H1 (cell line): Measurements from ENCODE around the gene BCKDHA. TPM values are rescaled to one million over a fixed set of nuclear protein-coding genes. Genes with fewer than 3 reads are reported as not detected.

ENCODE experiments used
- CTCF ChIA-PET: fragments of 300-600 bp; sonication (Branson Sonifier 250); formaldehyde crosslinking; loops from one replicate; lab custom pipeline; 2021; ENCODE audit not compliant: partially characterized antibody; lab: Charles Lee
- POLR2A ChIA-PET: fragments of 300-600 bp; sonication (Branson Sonifier 250); formaldehyde crosslinking; loops from one replicate; lab custom pipeline; 2021; ENCODE audit warnings: inconsistent platforms; ENCODE audit not compliant: partially characterized antibody; lab: Charles Lee
- DNase-seq, 2 experiments: peaks; one replicate each; pipeline versions ENCODE4 v3.0.0 to v3.0.0-alpha.2; 2010 to 2022; ENCODE audit warnings: low spot score in 2 of 2, low read depth in 1 of 2, mixed read lengths in 1 of 2
- FAIRE-seq: peaks from 2 replicates; lab custom pipeline; 2011; peaks lifted over from hg19 to GRCh38; lab: Jason Lieb, UNC
- H2AFZ ChIP-seq: 2 replicates; pipeline ENCODE4 v1.8.1; 2012; ENCODE audit warnings: low read length, inconsistent platforms
- H2AK5ac ChIP-seq: 2 replicates; pipeline ENCODE4 v1.6.1; 2013; ENCODE audit warnings: low read depth, low read length
- H2BK120ac ChIP-seq: replicated peaks from 2 replicates; pipeline ENCODE3; 2013; ENCODE audit warnings: low read depth, low read length, inconsistent platforms
- H2BK12ac ChIP-seq: 2 replicates; pipeline ENCODE4 v1.6.1; 2013; ENCODE audit warnings: low read depth, low read length
- H2BK15ac ChIP-seq: 2 replicates; pipeline ENCODE4 v1.6.1; 2013; ENCODE audit warnings: low read length
- H2BK20ac ChIP-seq: 2 replicates; pipeline ENCODE4 v1.6.1; 2013; ENCODE audit warnings: low read length
- H2BK5ac ChIP-seq: 2 replicates; pipeline ENCODE4 v1.6.1; 2013; ENCODE audit warnings: low read depth, low read length
- H3K14ac ChIP-seq: 2 replicates; pipeline ENCODE4 v1.6.1; 2013; ENCODE audit warnings: inconsistent platforms; ENCODE audit not compliant: insufficient read length
- H3K18ac ChIP-seq: 2 replicates; pipeline ENCODE4 v1.6.1; 2013; ENCODE audit warnings: low read length; ENCODE audit errors: extremely low read depth
- H3K23ac ChIP-seq: 2 replicates; pipeline ENCODE4 v1.6.1; 2013; ENCODE audit warnings: inconsistent platforms; ENCODE audit not compliant: insufficient read length
- H3K23me2 ChIP-seq: 2 replicates; pipeline ENCODE4 v1.6.1; 2013; ENCODE audit warnings: low read depth, low read length
- H3K27ac ChIP-seq: 2 replicates; pipeline ENCODE4 v1.6.1; 2011; ENCODE audit warnings: low read depth, low read length, inconsistent platforms
- H3K27me3 ChIP-seq, 4 experiments: replicated peaks in 1 of 4; 1 replicate in 1 of 4; 2 replicates in 3 of 4; pipeline versions ENCODE4 v1.6.1 to v1.8.1; 2011 to 2013; ENCODE audit warnings: low read length in 3 of 4, mild to moderate bottlenecking in 3 of 4, inconsistent platforms in 2 of 4, mixed read lengths in 2 of 4, moderate library complexity in 1 of 4; ENCODE audit not compliant: control insufficient read depth in 3 of 4, insufficient read depth in 3 of 4; ENCODE audit errors: extremely low read depth in 1 of 4
- H3K36me3 ChIP-seq, 4 experiments: 2 replicates each; pipeline versions ENCODE4 v1.6.1 to v1.8.1; 2011 to 2013; ENCODE audit warnings: mild to moderate bottlenecking in 4 of 4, low read length in 3 of 4, moderate library complexity in 2 of 4, control low read depth in 1 of 4, inconsistent platforms in 1 of 4; ENCODE audit not compliant: insufficient read depth in 4 of 4, control insufficient read depth in 2 of 4
- H3K4ac ChIP-seq: replicated peaks from 2 replicates; pipeline ENCODE3; 2013; ENCODE audit warnings: low read length, low read depth, mixed read lengths, inconsistent platforms; ENCODE audit not compliant: insufficient read length
- H3K4me1 ChIP-seq, 4 experiments: replicated peaks in 1 of 4; 1 replicate in 1 of 4; 2 replicates in 3 of 4; pipeline versions ENCODE4 v1.6.1 to v1.8.1; 2011 to 2013; ENCODE audit warnings: low read length in 3 of 4, inconsistent platforms in 2 of 4, mixed read lengths in 1 of 4; ENCODE audit not compliant: insufficient read depth in 4 of 4, control insufficient read depth in 3 of 4
- H3K4me2 ChIP-seq, 2 experiments: 2 replicates each; pipeline versions ENCODE4 v1.6.1 to v1.8.1; 2011 to 2013; ENCODE audit warnings: low read depth in 2 of 2, low read length in 2 of 2, control low read depth in 1 of 2, inconsistent platforms in 1 of 2, mild to moderate bottlenecking in 1 of 2; ENCODE audit not compliant: insufficient read depth in 1 of 2
- H3K4me3 ChIP-seq, 4 experiments: fragments of 200-600, 300-600 bp in 1 of 4; sonication (generic), shearing (Covaris generic), sonication (Bioruptor Twin) in 1 of 4; 2 replicates each; pipeline versions ENCODE4 v1.5.1 to v1.8.1; 2011 to 2016; ENCODE audit warnings: low read length in 4 of 4, low read depth in 3 of 4, control low read depth in 2 of 4, inconsistent platforms in 2 of 4, mild to moderate bottlenecking in 2 of 4, mixed read lengths in 1 of 4, moderate library complexity in 1 of 4; ENCODE audit not compliant: insufficient read depth in 2 of 4; ENCODE audit errors: extremely low read depth in 1 of 4
- H3K56ac ChIP-seq: replicated peaks from 2 replicates; pipeline ENCODE3; 2013; ENCODE audit warnings: low read depth, mild to moderate bottlenecking, mixed read lengths, low read length, inconsistent platforms; ENCODE audit not compliant: insufficient read length
- H3K79me1 ChIP-seq: 2 replicates; pipeline ENCODE4 v1.6.1; 2013; ENCODE audit warnings: low read depth, low read length, control low read depth
- H3K79me2 ChIP-seq, 2 experiments: 2 replicates each; pipeline versions ENCODE4 v1.6.1 to v1.8.1; 2012 to 2013; ENCODE audit warnings: low read length in 2 of 2, mild to moderate bottlenecking in 2 of 2, inconsistent platforms in 1 of 2; ENCODE audit not compliant: insufficient read depth in 2 of 2, control insufficient read depth in 1 of 2
- H3K9ac ChIP-seq, 4 experiments: replicated peaks in 1 of 4; 1 replicate in 1 of 4; 2 replicates in 3 of 4; pipeline versions ENCODE4 v1.6.1 to v1.8.1; 2011 to 2013; ENCODE audit warnings: low read depth in 3 of 4, low read length in 3 of 4, control low read depth in 2 of 4, mild to moderate bottlenecking in 2 of 4, moderate library complexity in 2 of 4, inconsistent platforms in 1 of 4; ENCODE audit errors: extremely low read depth in 1 of 4
- H3K9me3 ChIP-seq, 2 experiments: 2 replicates each; pipeline versions ENCODE4 v1.6.1 to v1.8.1; 2012 to 2013; ENCODE audit warnings: mild to moderate bottlenecking in 2 of 2, moderate library complexity in 2 of 2, control low read depth in 1 of 2, inconsistent platforms in 1 of 2, low read depth in 1 of 2, low read length in 1 of 2, mixed read lengths in 1 of 2; ENCODE audit not compliant: insufficient read depth in 2 of 2
- H4K20me1 ChIP-seq, 2 experiments: replicated peaks in 1 of 2; 2 replicates each; pipeline versions ENCODE3 to v1.8.1; 2011 to 2013; ENCODE audit warnings: inconsistent platforms in 2 of 2, low read length in 2 of 2, mild to moderate bottlenecking in 1 of 2; ENCODE audit not compliant: insufficient read depth in 2 of 2, control insufficient read depth in 1 of 2
- H4K5ac ChIP-seq: 2 replicates; pipeline ENCODE4 v1.6.1; 2013; ENCODE audit warnings: low read length, low read depth, mixed read lengths, inconsistent platforms; ENCODE audit not compliant: insufficient read length
- H4K8ac ChIP-seq: 2 replicates; pipeline ENCODE4 v1.8.0; 2013; ENCODE audit warnings: mild to moderate bottlenecking, moderate library complexity, low read length, inconsistent platforms; ENCODE audit not compliant: insufficient read depth; ENCODE audit errors: extremely low read depth
- H4K91ac ChIP-seq: replicated peaks from 2 replicates; pipeline ENCODE3; 2013; ENCODE audit warnings: low read length, mixed read lengths, inconsistent platforms; ENCODE audit not compliant: insufficient read length
- CTBP2 ChIP-seq: IDR thresholded peaks from 2 replicates; pipeline ENCODE4 v1.7.0; 2011; ENCODE audit warnings: borderline replicate concordance, mild to moderate bottlenecking, moderate library complexity, mixed read lengths, low read length; ENCODE audit not compliant: insufficient read depth, insufficient read length
- JUN ChIP-seq: IDR thresholded peaks from 2 replicates; pipeline ENCODE4 v1.6.1; 2011; ENCODE audit warnings: low read depth, mild to moderate bottlenecking, improper control_type of control experiment, low read length
- NANOG ChIP-seq: IDR thresholded peaks from 2 replicates; pipeline ENCODE4 v1.6.1; 2011; ENCODE audit warnings: low read length, low read depth, mild to moderate bottlenecking, inconsistent platforms; ENCODE audit not compliant: insufficient read depth, poor library complexity, severe bottlenecking
- RAD21 ChIP-seq, 2 experiments: IDR thresholded peaks in 1 of 2; conservative IDR thresholded peaks in 1 of 2; 2 replicates each; pipeline ENCODE4 v1.6.1; 2011; ENCODE audit warnings: low read depth in 2 of 2, low read length in 2 of 2, improper control_type of control experiment in 1 of 2, inconsistent platforms in 1 of 2, mild to moderate bottlenecking in 1 of 2, moderate library complexity in 1 of 2
- RNF2 ChIP-seq: fragments of 200-900, 300-1000 bp; sonication (generic); IDR thresholded peaks from 2 replicates; pipeline ENCODE4 v1.7.1; 2016; ENCODE audit warnings: borderline replicate concordance, low read depth, mild to moderate bottlenecking, antibody characterized with exemption, low read length; ENCODE audit not compliant: poor library complexity, severe bottlenecking; ENCODE audit errors: missing control alignments
- SAP30 ChIP-seq: fragments of 300-600 bp; sonication (generic); IDR thresholded peaks from 2 replicates; pipeline ENCODE4 v1.7.1; 2012; ENCODE audit warnings: low read length, moderate library complexity, mild to moderate bottlenecking, inconsistent platforms; ENCODE audit not compliant: insufficient read depth, insufficient replicate concordance
- TAF7 ChIP-seq: optimal IDR thresholded peaks from 2 replicates; pipeline ENCODE3; 2011; ENCODE audit warnings: low read depth, mild to moderate bottlenecking, inconsistent platforms, low read length, moderate library complexity, borderline replicate concordance
- TBP ChIP-seq: IDR thresholded peaks from 2 replicates; pipeline ENCODE4 v1.6.1; 2011; ENCODE audit warnings: low read depth, low read length, improper control_type of control experiment
- YY1 ChIP-seq: IDR thresholded peaks from 2 replicates; pipeline ENCODE4 v1.6.1; 2011; ENCODE audit warnings: low read depth, mild to moderate bottlenecking, low read length
- WGBS, 2 experiments: shearing (Covaris generic) in 1 of 2; methylation state at CpG; one replicate each; pipeline versions ENCODE4 v1.1.6 to v1.1.7; 2013 to 2015; ENCODE audit warnings: low lambda C conversion rate in 2 of 2, mixed read lengths in 2 of 2, inconsistent platforms in 1 of 2, low coverage in 1 of 2, missing lambda C conversion rate in 1 of 2; ENCODE audit not compliant: insufficient replicate concordance in 2 of 2, insufficient coverage in 1 of 2, insufficient read length in 1 of 2; ENCODE audit errors: extremely low coverage in 1 of 2, missing lambda C conversion rate in 1 of 2; 5-methylcytosine and 5-hydroxymethylcytosine counted together
- polyA plus RNA-seq, 7 experiments: library from polyadenylated mRNA; depleted of rRNA in 3 of 7; stranded (reverse) in 5 of 7; unstranded in 2 of 7; fragments of >200 nt in 5 of 7; fragments of 200-250 nt in 2 of 7; gene quantifications; 1 replicate in 5 of 7; 2 replicates in 1 of 7; 4 replicates in 1 of 7; pipeline versions ENCODE4 v1.2.1 to v1.2.3, GENCODE V29; 2011 to 2013; ENCODE audit warnings: missing spikeins in 2 of 7, mixed read lengths in 2 of 7
- total RNA-seq: library from RNA; stranded (reverse); fragmentation: NEBNext Ultra II Directional; extraction: Animal tissue kit (Norgen Biotek cat#: 25700); gene quantifications from 2 replicates; pipeline ENCODE4 v1.2.1, GENCODE V29; 2021
- TF ChIP-seq, protein P1 (sequence below): IDR thresholded peaks from 2 replicates; pipeline ENCODE4 v1.6.1; 2012; ENCODE audit warnings: inconsistent platforms
- TF ChIP-seq, protein P2 (sequence below): IDR thresholded peaks from 2 replicates; pipeline ENCODE4 v1.6.1; 2011; ENCODE audit warnings: low read length, improper control_type of control experiment

Gene BCKDHA
- total and polyA plus RNA-seq, 2 of the 8 experiments (the other 6 are each of a cell fraction or from before 2014, with no cell fraction given), result 14.2 to 69.6 TPM

DNA sequence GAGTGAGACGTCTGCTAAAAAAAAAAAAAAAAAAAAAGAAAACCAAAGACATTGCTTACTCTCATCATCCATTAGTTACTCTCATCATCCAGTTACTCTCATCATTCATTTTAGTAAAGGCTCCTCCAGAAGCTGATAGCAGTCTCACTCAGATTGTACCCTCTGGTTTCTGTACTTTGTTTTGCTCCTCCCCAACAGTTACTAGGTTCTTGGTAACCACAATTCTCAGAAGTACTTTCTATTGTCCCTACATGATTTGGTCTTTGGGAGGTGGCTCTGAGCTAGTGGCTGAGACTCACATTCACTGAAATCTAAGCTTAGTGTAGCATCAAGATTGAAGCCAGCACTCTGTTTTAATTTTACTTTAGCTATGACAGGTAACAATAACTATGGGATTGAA, 59.6 kb downstream of the BCKDHA start:
- no peak for FAIRE-seq
- CTCF ChIA-PET, result interaction anchor here (1.3 to 2.3 kb wide), 2 partner anchors 8 to 106 kb away, joined by 4 to 10 read pairs; no protein-coding TSS in a partner anchor
- WGBS, 2 experiments, result no CpG with 5 or more reads among the region's 1 CpG
- TF ChIP-seq SAP30 (no peak), NANOG (no peak), TBP (no peak), YY1 (no peak), JUN (no peak), TAF7 (no peak), RNF2 (no peak), CTBP2 (no peak), RAD21 (IDR thresholded peaks at IDR 0.05 in 1 of 2, conservative IDR thresholded peaks at IDR 0.05 in 1 of 2; ENCODE audit: low read depth in 2 of 2, low read length in 2 of 2) (no peak)
- TF ChIP-seq, protein P1, sequence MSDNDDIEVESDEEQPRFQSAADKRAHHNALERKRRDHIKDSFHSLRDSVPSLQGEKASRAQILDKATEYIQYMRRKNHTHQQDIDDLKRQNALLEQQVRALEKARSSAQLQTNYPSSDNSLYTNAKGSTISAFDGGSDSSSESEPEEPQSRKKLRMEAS, result no peak
- TF ChIP-seq, protein P2, sequence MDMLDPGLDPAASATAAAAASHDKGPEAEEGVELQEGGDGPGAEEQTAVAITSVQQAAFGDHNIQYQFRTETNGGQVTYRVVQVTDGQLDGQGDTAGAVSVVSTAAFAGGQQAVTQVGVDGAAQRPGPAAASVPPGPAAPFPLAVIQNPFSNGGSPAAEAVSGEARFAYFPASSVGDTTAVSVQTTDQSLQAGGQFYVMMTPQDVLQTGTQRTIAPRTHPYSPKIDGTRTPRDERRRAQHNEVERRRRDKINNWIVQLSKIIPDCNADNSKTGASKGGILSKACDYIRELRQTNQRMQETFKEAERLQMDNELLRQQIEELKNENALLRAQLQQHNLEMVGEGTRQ, result no peak

More for the DNA sequence above, 59.6 kb downstream of the BCKDHA start:
- Histone ChIP-seq H3K4me1 (no peaks in the 10 kb centered on the region), H3K4me2 (no peak overlapping the region), H3K9me3 (peaks cover 17 to 23% of the 10 kb centered on the region in 2 experiments), H2BK20ac (no peak overlapping the region), H4K8ac (no peak overlapping the region), H4K91ac (no peak overlapping the region), H3K23me2 (no peaks in the 10 kb centered on the region), H2AFZ (no peak overlapping the region), H3K4me3 (no peak overlapping the region), H3K14ac (no peak overlapping the region), H3K79me1 (no peaks in the 10 kb centered on the region), H2BK120ac (no peak overlapping the region), H3K18ac (no peak overlapping the region), H3K4ac (no peak overlapping the region), H2AK5ac (no peak overlapping the region), H2BK12ac (no peak overlapping the region), H3K9ac (no peak overlapping the region), H4K5ac (no peak overlapping the region), H4K20me1 (no peaks in the 10 kb centered on the region), H3K56ac (no peak overlapping the region), H2BK5ac (no peak overlapping the region), H3K27me3 (no peaks in the 10 kb centered on the region), H3K36me3 (no peaks in the 10 kb centered on the region), H3K27ac (no peak overlapping the region), H3K23ac (no peak overlapping the region), H3K79me2 (no peaks in the 10 kb centered on the region), H2BK15ac (no peak overlapping the region)
- POLR2A ChIA-PET, result no interaction called here
- DNase-seq, result no peak
